ENCODE measurements around the gene CTNNA3.

The CTNNA3 gene

GRCh38 chr10:66637273-66638036 is 1058.5 kb downstream of the CTNNA3 start:
- Histone ChIP-seq H3K36me3 (ENCODE audit: control insufficient read depth, low read depth, low read length) (no peaks in the 10 kb centered on the region), H3K27ac (ENCODE audit: low read length) (no peak overlapping the region), H3K4me1 (ENCODE audit: control insufficient read depth, low read depth, low read length) (no peaks in the 10 kb centered on the region), H3K27me3 (ENCODE audit: control insufficient read depth, insufficient read depth, low read length) (no peaks in the 10 kb centered on the region), H3K9ac (ENCODE audit: low read length) (no peak overlapping the region), H3K4me3 (ENCODE audit: low read length) (no peak overlapping the region), H3K9me3 (ENCODE audit: control insufficient read depth, low read depth, low read length) (no peaks in the 10 kb centered on the region)

- H3K4me1 ChIP-seq (ENCODE audit: control insufficient read depth, low read depth, low read length), result no peaks in the 10 kb centered on the region
- no peaks in the 10 kb centered on the region for H3K27me3 ChIP-seq (ENCODE audit: control insufficient read depth, insufficient read depth, low read length)
- no peaks in the 10 kb centered on the region for H3K36me3 ChIP-seq (ENCODE audit: control insufficient read depth, low read depth, low read length)
- H3K4me3 ChIP-seq (ENCODE audit: low read length), result no peak overlapping the region
- H3K9ac ChIP-seq (ENCODE audit: low read length), result no peak overlapping the region
- H3K9me3 ChIP-seq (ENCODE audit: control insufficient read depth, low read depth, low read length), result no peaks in the 10 kb centered on the region
- no peak overlapping the region for H3K27ac ChIP-seq (ENCODE audit: low read length)
Measured at GRCh38 chr10:66629996-66630395, 1066.0 kb downstream of the CTNNA3 start.

- H3K9ac ChIP-seq (ENCODE audit: low read length), result no peak overlapping the region
- no peaks in the 10 kb centered on the region for H3K27me3 ChIP-seq (ENCODE audit: control insufficient read depth, insufficient read depth, low read length)
- H3K36me3 ChIP-seq (ENCODE audit: control insufficient read depth, low read depth, low read length), result no peaks in the 10 kb centered on the region
- no peaks in the 10 kb centered on the region for H3K4me1 ChIP-seq (ENCODE audit: control insufficient read depth, low read depth, low read length)
- H3K4me3 ChIP-seq (ENCODE audit: low read length), result no peak overlapping the region
- H3K27ac ChIP-seq (ENCODE audit: low read length), result no peak overlapping the region
- no peaks in the 10 kb centered on the region for H3K9me3 ChIP-seq (ENCODE audit: control insufficient read depth, low read depth, low read length)
Measured at GRCh38 chr10:66627156-66627555, 1068.8 kb downstream of the CTNNA3 start.

- Histone ChIP-seq H3K4me1 (ENCODE audit: control insufficient read depth, low read depth, low read length) (no peaks in the 10 kb centered on the region), H3K9me3 (ENCODE audit: control insufficient read depth, low read depth, low read length) (no peaks in the 10 kb centered on the region), H3K36me3 (ENCODE audit: control insufficient read depth, low read depth, low read length) (no peaks in the 10 kb centered on the region), H3K27me3 (ENCODE audit: control insufficient read depth, insufficient read depth, low read length) (no peaks in the 10 kb centered on the region), H3K9ac (ENCODE audit: low read length) (no peak overlapping the region), H3K4me3 (ENCODE audit: low read length) (no peak overlapping the region), H3K27ac (ENCODE audit: low read length) (no peak overlapping the region)
Measured at GRCh38 chr10:66625709-66626590, 1070.0 kb downstream of the CTNNA3 start.

- H3K27me3 ChIP-seq (ENCODE audit: control insufficient read depth, insufficient read depth, low read length), result no peaks in the 10 kb centered on the region
Measured at GRCh38 chr10:66622050-66622449, 1073.9 kb downstream of the CTNNA3 start.

GRCh38 chr10:66604195-66604594 is 1091.8 kb downstream of the CTNNA3 start:
- no peak overlapping the region for H3K27ac ChIP-seq (ENCODE audit: low read length)
- no peaks in the 10 kb centered on the region for H3K36me3 ChIP-seq (ENCODE audit: control insufficient read depth, low read depth, low read length)
- H3K27me3 ChIP-seq (ENCODE audit: control insufficient read depth, insufficient read depth, low read length), result no peaks in the 10 kb centered on the region
- no peak overlapping the region for H3K9ac ChIP-seq (ENCODE audit: low read length)
- H3K4me3 ChIP-seq (ENCODE audit: low read length), result no peak overlapping the region
- H3K9me3 ChIP-seq (ENCODE audit: control insufficient read depth, low read depth, low read length), result no peaks in the 10 kb centered on the region
- H3K4me1 ChIP-seq (ENCODE audit: control insufficient read depth, low read depth, low read length), result no peaks in the 10 kb centered on the region

More at GRCh38 chr10:66622050-66622449, 1073.9 kb downstream of the CTNNA3 start:
- Histone ChIP-seq H3K36me3 (ENCODE audit: control insufficient read depth, low read depth, low read length) (no peaks in the 10 kb centered on the region), H3K4me3 (ENCODE audit: low read length) (no peak overlapping the region), H3K9me3 (ENCODE audit: control insufficient read depth, low read depth, low read length) (no peaks in the 10 kb centered on the region), H3K9ac (ENCODE audit: low read length) (no peak overlapping the region), H3K27ac (ENCODE audit: low read length) (no peak overlapping the region), H3K4me1 (ENCODE audit: control insufficient read depth, low read depth, low read length) (no peaks in the 10 kb centered on the region)

- Histone ChIP-seq H3K9me3 (ENCODE audit: control insufficient read depth, low read depth, low read length) (no peaks in the 10 kb centered on the region), H3K4me3 (ENCODE audit: low read length) (no peak overlapping the region), H3K4me1 (ENCODE audit: control insufficient read depth, low read depth, low read length) (no peaks in the 10 kb centered on the region), H3K27ac (ENCODE audit: low read length) (no peak overlapping the region), H3K36me3 (ENCODE audit: control insufficient read depth, low read depth, low read length) (no peaks in the 10 kb centered on the region), H3K9ac (ENCODE audit: low read length) (no peak overlapping the region), H3K27me3 (ENCODE audit: control insufficient read depth, insufficient read depth, low read length) (no peaks in the 10 kb centered on the region)
Measured at GRCh38 chr10:66591865-66592264, 1104.1 kb downstream of the CTNNA3 start.

GRCh38 chr10:66587680-66588050 is 1108.3 kb downstream of the CTNNA3 start:
- Histone ChIP-seq H3K36me3 (ENCODE audit: control insufficient read depth, low read depth, low read length) (no peaks in the 10 kb centered on the region), H3K4me3 (ENCODE audit: low read length) (no peak overlapping the region), H3K4me1 (ENCODE audit: control insufficient read depth, low read depth, low read length) (no peaks in the 10 kb centered on the region), H3K27ac (ENCODE audit: low read length) (no peak overlapping the region), H3K9ac (ENCODE audit: low read length) (no peak overlapping the region), H3K9me3 (ENCODE audit: control insufficient read depth, low read depth, low read length) (no peaks in the 10 kb centered on the region), H3K27me3 (ENCODE audit: control insufficient read depth, insufficient read depth, low read length) (no peaks in the 10 kb centered on the region)

GRCh38 chr10:66586897-66587679 is 1108.9 kb downstream of the CTNNA3 start:
- Histone ChIP-seq H3K9me3 (ENCODE audit: control insufficient read depth, low read depth, low read length) (no peaks in the 10 kb centered on the region), H3K36me3 (ENCODE audit: control insufficient read depth, low read depth, low read length) (no peaks in the 10 kb centered on the region), H3K4me1 (ENCODE audit: control insufficient read depth, low read depth, low read length) (no peaks in the 10 kb centered on the region), H3K9ac (ENCODE audit: low read length) (no peak overlapping the region), H3K4me3 (ENCODE audit: low read length) (no peak overlapping the region), H3K27ac (ENCODE audit: low read length) (no peak overlapping the region), H3K27me3 (ENCODE audit: control insufficient read depth, insufficient read depth, low read length) (no peaks in the 10 kb centered on the region)

- Histone ChIP-seq H3K4me3 (ENCODE audit: low read length) (no peak overlapping the region), H3K27ac (ENCODE audit: low read length) (no peak overlapping the region), H3K9ac (ENCODE audit: low read length) (no peak overlapping the region), H3K9me3 (ENCODE audit: control insufficient read depth, low read depth, low read length) (no peaks in the 10 kb centered on the region), H3K36me3 (ENCODE audit: control insufficient read depth, low read depth, low read length) (no peaks in the 10 kb centered on the region), H3K4me1 (ENCODE audit: control insufficient read depth, low read depth, low read length) (no peaks in the 10 kb centered on the region), H3K27me3 (ENCODE audit: control insufficient read depth, insufficient read depth, low read length) (no peaks in the 10 kb centered on the region)
Measured at GRCh38 chr10:66586073-66586472, 1109.9 kb downstream of the CTNNA3 start.

- no peak overlapping the region for H3K9ac ChIP-seq (ENCODE audit: low read length)
- no peaks in the 10 kb centered on the region for H3K9me3 ChIP-seq (ENCODE audit: control insufficient read depth, low read depth, low read length)
- no peak overlapping the region for H3K4me3 ChIP-seq (ENCODE audit: low read length)
- no peaks in the 10 kb centered on the region for H3K27me3 ChIP-seq (ENCODE audit: control insufficient read depth, insufficient read depth, low read length)
- no peaks in the 10 kb centered on the region for H3K36me3 ChIP-seq (ENCODE audit: control insufficient read depth, low read depth, low read length)
- H3K4me1 ChIP-seq (ENCODE audit: control insufficient read depth, low read depth, low read length), result no peaks in the 10 kb centered on the region
- H3K27ac ChIP-seq (ENCODE audit: low read length), result no peak overlapping the region
Measured at GRCh38 chr10:66575251-66575855, 1120.6 kb downstream of the CTNNA3 start.
